D341Med (cell line): ENCODE results near the gene IL33.

Experiments
- DNase-seq: peaks from one replicate; pipeline ENCODE4 v3.0.0; 2012; ENCODE audit warnings: low spot score

The IL33 gene

GRCh38 chr9:6302417-6302816 is 86.8 kb downstream of the IL33 start:
- no peak for DNase-seq

DNA sequence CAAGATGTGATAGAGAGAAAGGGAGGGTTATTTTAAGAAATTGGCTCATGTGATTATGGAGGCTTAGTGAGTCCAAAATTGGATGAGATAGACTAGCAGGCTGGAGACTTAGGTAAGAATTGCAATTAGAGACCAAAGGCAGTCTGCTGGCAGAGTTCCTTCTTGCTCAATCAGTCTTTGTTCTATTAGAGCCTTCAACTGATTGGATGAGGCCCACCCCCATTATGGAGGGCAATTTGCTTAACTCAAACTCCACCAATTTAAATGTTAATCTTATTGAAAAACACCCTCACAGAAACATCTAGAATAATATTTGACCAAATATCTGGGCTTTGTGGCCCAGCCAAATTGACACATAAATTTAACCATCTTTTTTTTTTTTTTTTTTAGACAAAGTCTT is 88.6 kb downstream of the IL33 start:
- no peak for DNase-seq

- peak; percentile 35 for DNase-seq
Measured at GRCh38 chr9:6305954-6306563, 90.5 kb downstream of the IL33 start.
